CD4-positive, alpha-beta T cell treated with Interleukin-1 beta for 1 hour (primary cell): ENCODE data around the gene PLEKHM1.
"Not testable (repeated sequence)": the region's sequence is repeated elsewhere in the genome, so short reads cannot be mapped to it uniquely, and the experiment has no call there.

Source experiments
- DNase-seq, 2 donors: peaks; one replicate each; pipeline ENCODE4 v3.0.0-alpha.2; 2020 to 2022

PLEKHM1 gene

DNA sequence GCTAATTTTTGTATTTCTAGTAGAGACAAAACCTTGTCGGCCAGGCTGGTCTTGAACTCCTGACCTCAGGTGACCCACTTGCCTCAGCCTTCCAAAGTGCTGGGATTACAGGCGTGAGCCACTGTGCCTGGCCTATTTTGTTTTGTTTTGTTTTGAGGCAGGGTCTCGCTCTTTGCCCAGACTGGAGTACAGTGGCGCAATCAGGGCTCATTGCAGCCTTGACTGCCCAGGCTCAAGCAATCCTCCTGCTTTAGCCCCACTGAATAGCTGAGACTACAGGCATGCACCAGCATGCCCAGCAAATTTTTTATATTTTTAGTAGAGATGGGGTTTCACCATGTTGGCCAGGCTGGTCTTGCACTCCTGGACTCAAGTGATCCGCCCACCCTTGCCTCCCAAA lies 30.1 kb downstream of the PLEKHM1 start:
- not testable (repeated sequence) for DNase-seq

DNA sequence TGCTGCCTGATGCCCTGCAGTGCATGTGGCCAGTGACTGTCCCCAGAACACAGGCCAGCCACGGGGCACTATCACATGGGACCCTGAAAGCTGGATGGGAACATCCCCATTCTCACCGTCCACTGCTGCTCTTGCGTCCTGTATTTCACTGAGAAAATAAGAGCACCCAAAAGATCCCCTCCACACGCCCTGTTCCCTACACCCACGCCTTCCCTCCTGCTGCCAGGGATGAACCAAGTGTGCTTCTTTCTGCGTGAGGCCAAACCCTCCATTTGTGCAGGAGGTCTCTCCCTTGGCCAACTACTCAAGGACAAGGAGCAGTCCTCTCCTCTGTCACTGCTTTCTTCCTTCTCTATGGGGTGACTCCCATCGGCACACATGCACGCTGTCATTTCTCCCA lies 36.2 kb downstream of the PLEKHM1 start:
- DNase-seq, result not testable (repeated sequence)

DNA sequence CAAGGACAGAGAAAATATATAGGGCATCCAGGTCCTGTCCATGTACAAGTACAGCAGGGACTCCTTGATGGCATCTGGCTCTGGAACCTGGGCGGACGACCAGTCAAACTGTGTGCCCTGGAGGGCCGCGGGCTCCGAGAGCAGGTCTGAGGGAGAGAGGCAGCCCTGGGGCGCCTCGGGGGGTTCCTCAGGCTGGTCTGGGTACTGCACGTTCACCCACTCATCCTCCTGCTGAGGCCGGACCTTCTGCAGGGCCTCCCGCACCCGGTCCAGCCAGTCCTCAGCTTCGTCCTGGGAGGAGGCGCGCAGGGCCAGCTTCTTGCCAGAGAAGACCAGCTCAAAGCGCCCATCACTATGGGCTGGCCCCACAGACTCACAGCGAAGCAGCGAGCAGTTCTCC lies 36.8 kb downstream of the PLEKHM1 start:
- not testable (repeated sequence) for DNase-seq

DNA sequence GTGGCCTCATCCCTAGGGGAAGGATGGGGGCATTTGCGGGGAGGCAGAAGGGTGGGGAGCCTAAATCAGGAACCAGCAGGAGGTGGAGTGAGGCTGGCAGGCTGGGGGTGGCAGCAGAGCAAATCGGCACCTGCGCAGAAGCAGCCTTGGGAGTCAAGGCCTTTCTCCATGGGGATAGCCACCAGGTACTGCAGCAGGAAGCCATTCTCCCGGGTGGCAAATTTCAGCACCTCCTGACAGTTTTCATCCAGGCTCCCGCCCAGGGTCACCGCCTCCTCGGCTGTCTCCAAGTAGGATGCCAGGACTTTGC lies 37.3 kb downstream of the PLEKHM1 start:
- not testable (repeated sequence) for DNase-seq

DNA sequence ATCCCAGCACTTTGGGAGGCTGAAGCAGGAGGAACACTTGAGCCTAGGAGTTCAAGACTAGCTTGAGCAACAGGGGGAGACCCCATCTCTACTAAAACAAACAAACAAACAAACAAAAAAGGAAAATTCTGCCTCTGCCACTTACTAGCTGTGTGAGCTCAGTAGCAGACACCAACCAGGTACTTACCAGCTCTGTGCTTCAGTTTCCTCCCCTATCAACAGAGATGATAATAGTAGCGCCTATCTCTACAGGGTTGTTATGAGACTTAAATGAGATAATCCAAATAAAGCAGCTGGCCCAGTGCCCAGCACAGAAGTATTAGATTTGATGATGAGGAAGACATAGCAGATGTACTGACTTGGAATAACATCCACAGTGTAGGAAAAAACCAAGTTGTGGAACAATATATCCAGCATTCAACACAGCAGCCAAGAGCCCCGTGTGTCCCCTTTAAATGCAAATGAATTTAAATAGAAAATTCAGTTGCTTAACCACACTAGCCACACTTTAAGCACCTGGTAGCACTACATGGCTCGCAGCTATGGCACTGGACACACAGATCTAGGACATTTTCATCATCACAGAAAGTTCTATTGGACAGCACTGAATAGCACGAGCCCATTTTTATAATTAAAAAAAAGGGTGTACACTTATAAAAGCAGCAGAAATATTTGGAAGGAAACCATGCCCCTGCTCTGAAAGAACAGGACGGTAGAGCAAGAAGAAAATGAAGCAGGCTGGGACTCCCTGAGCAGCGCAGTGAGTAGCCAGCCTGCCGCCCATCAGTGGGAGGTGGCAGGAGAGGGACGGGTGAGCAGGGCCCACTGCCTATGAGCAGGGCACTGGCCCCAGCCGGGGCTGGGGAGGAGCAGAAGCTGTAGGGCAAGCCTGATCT lies 37.9 kb downstream of the PLEKHM1 start:
- not testable (repeated sequence) for DNase-seq

DNA sequence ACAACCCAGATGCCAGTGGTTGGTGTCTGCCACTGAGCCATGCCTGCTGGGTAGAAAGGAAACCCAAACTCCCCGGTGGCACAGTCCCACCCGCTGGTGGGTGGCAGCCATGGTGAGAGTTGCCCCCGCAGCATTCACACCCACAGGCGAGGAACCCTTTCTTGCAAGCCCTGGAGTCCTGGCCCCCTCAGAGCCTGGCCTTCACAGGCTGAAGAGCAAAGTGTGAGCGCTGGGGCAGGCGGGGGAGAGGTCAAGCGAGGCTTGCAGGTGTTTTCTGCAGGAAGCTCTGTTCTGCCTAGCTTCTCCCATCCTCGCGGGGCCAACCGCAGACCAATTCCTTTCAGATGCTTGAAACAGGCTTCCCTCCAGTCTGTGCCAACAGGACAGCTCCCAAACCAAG lies 38.9 kb downstream of the PLEKHM1 start:
- DNase-seq, result not testable (repeated sequence)

DNA sequence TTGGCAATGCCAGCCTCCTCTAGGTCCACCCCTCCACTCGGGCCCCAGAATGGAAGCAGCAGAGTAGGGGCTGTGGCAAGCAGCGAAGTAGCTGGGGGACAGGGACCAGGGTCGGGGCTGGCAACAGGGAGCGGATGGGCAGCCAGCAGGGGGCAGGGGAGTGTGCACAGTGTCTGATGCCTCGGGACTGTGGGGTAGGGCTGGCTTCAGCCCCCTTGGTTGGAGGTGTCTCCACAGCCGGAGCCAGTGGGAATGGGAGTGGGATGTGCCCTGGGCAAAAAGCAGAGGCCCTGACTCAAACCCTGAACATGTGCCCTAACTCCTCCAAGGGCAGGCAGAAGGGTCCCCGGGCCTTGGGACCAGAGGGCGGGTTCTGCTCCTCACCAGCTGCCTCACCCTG lies 39.4 kb downstream of the PLEKHM1 start:
- DNase-seq, result no peak

DNA sequence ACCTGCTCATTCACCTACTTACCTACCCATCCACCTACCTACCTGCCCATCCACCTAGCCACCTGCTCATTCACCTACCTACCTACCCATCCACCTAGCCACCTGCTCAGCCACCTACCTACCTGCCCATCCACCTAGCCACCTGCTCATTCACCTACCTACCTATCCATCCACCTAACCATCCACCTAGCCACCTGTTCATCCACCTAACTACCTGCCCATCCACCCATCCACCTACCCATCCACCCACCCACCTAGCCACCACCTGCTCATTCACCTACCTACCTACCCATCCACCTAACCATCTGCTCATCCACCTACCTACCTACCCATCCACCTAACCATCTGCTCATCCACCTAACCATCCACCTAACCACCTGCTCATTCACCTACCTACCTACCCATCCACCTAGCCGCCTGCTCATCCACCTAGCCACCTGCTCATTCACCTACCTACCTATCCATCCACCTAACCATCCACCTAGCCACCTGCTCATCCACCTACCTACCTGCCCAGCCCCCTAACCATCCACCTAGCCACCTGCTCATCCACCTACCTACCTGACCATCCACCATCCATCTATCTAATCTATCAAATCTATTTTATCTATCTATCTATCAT lies 40.7 kb downstream of the PLEKHM1 start:
- not testable (repeated sequence) for DNase-seq

DNA sequence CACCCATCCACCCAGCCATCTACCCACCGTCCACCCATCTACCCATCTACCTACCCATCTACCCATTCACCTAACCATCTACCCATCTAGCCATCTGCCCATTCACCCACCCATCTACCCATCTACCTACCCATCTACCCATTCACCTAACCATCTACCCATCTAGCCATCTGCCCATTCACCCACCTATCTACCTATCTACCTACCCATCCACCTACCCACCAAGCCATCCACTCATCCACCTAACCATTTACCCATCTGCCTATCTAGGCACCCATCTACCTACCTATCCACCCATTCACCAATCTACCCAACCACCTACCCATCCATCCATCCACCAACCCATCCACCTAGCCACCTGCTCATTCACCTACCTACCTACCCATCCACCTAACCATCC lies 41.3 kb downstream of the PLEKHM1 start:
- DNase-seq, result not testable (repeated sequence)

DNA sequence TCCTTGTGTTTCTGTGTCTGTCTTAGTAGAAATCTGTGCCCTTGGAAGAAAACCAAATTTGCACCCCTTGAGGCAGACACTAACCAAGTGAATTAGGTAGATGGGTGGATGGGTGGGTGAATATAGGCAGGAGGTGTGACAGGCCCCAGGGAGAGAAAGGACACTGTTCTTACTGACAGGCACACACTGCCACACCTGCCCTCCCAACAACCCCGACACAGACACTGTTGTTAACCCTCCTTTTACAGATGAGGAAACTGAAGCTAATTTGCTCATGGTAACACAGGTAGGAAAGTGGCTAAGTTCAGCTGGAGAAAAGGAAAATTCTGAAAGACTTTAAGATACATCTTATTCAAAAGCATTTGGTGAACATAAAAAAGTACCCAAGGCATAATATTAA lies 42.0 kb downstream of the PLEKHM1 start:
- DNase-seq, result not testable (repeated sequence)

DNA sequence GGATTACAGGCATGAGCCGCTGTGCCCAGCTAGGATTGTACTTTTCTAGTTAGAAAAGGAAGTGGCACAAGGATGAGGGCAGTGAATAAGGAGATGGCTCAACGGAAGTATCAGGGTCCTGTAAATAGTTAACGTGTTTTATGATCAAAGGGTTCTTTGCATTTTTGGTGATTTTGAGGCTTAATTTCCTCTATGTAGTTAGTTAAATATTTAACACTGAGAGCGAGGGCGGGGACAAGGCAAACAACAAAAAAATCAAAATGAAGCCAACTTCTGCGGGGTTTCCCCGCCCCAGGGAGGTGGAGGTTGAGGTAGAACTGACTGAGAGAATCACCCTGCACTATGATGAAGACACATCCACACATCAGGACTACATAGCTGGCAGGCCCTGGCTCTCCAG lies 42.5 kb downstream of the PLEKHM1 start:
- not testable (repeated sequence) for DNase-seq

DNA sequence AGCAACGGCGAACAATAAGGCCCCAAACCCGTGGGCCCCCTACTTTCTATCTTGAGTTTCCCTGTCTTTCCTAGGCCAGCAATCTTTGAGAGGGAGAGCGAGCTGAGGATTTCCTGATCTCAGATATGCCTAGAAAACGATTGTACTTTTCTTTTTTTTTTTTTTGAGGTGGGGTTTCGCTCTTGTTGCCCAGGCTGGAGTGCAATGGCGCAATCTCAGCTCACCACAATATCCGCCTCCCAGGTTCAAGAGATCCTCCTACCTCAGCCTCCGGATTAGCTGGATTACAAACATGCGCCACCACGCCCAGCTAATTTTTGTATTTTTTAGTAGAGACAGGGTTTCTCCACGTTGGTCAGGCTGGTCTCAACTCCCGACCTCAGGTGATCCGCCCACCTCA lies 42.9 kb downstream of the PLEKHM1 start:
- DNase-seq, result not testable (repeated sequence)

DNA sequence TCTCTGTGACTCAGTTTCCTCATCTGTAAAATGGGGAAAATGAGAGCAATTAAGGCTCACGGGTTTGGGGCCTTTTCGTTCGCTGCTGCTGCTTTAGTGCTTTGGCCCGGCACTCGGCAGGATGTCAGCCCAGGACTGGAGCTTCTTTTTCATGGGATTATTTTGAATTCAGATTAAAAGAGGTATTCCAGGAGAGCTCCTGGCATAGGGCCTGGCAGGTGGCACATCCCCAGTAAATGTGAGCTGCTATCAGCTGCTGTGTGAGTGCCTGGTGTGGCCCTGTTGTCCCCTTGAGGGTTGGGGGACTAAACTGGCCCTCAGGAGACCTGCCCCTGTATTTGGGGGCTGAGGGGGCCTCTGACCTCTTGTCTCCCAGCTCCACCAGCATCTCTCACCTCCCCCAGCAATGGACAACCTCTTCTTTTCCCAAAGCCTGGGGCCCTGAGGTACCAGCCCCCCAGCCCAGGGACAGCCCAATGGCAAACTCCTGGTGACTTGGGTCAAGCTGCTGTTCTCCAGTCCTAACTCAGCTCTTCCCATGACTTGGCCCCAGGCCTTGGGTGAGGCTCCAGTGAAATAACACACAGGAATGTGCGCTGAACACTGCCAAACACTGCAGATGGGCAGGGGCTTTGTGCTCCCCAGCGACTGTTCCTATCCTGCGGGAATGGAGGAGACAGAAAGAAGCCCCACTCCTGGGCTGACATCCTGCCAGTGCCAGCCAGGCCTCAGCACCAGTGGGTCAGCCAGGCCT lies 43.5 kb downstream of the PLEKHM1 start:
- DNase-seq, result not testable (repeated sequence)

DNA sequence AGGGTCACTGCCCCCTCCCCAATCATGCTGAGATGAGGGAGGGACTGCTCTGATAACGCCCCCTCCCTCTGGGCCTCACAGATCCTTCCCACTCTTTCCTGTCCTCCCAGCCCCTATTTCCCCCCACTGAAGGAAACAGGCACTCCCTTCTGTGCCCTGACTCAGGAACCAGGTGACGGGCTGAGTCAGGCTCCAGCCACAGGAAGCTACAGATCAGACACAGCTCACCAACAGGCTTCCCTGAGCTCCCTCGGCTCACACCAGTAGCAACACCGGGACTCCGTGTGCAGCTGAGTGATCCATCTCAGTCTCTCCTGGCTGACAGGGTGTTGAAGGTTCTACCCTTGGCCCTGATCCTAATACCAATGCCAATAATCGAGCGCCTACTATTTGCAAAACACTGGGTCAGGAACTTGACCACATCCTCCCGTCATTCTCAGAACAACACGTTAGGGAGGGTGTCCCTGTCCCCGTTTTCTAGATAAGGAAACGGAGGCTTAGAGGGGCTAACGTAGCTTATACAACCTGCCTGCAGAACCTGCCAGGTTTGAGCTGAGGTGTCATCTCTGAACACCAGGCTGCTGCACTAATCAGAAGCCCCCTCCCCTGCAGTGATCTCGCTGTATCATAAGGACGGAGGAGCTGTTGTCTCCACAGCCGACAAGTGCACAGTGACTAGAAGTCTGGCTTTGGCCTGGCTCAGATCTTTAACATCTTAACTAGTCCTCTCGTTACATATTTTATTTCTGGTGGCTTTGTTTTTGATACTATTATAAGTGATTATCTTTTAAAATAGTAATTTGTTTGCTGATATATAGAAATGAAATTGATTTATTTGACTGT lies 44.4 kb downstream of the PLEKHM1 start:
- DNase-seq, result peak in 1 of 2 donors; percentile 34

DNA sequence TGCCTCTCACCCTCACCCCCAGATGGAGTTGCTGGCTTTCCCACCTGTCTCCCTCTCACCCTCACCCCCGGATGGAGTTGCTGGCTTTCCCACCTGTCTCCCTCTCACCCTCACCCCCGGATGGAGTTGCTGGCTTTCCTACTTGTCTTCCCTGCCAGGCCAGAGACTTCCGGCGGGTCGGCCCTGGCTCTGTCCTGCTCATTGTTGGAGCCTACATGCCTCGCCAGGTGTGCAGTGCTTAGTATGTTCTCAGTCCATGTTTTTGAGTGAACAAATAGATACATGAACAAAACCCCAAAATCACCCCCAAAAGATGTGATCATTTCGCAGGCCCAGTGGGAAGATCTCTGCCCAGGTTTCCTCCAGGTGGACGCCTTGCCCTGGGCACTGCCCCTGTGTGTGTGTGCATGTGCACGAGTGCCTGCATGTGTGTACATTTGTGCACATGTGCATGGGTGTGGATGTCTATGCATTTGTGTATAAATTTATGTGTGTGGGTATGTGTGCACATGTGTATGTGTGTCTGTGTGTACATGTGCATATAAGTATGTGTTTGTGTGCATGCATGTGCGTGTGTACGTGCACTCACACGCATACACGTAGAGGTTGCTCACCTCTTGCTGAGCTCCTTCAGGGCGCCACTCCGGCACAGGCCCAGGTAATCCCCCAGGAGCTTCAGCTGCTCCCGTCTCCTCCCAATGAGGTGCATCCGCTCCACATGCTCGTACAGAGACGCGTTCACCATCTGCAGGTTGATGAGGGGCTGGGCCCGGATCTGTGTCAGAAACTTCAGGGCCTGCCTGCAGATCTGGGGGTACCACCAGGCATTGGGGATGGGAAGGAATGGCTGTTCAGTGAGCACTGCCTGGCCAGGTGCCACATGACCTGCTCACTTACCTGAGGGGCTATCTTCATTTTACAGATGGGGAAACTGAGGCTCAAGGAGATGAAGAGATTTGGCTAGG lies 45.4 kb downstream of the PLEKHM1 start:
- DNase-seq, result not testable (repeated sequence)

DNA sequence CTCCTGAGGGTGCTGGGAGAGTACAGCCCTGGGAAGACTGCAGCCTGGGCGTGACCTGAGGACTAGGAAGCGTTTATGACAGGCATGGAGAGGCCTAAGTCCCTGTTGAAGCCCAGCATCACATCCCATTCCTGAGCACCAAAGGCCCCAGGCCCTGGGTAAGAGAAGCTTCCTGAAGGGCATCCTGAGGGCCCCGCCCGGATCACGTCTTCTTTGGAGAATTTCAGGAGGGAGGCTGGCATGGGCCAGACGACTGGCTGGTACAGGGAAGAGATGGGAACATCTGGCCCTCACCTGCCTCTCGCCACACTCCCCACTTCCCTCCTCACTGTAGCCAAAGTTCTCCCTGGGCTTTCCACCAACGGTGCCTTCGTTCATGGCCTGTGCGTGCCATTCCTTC lies 46.2 kb downstream of the PLEKHM1 start:
- DNase-seq, result not testable (repeated sequence)

DNA sequence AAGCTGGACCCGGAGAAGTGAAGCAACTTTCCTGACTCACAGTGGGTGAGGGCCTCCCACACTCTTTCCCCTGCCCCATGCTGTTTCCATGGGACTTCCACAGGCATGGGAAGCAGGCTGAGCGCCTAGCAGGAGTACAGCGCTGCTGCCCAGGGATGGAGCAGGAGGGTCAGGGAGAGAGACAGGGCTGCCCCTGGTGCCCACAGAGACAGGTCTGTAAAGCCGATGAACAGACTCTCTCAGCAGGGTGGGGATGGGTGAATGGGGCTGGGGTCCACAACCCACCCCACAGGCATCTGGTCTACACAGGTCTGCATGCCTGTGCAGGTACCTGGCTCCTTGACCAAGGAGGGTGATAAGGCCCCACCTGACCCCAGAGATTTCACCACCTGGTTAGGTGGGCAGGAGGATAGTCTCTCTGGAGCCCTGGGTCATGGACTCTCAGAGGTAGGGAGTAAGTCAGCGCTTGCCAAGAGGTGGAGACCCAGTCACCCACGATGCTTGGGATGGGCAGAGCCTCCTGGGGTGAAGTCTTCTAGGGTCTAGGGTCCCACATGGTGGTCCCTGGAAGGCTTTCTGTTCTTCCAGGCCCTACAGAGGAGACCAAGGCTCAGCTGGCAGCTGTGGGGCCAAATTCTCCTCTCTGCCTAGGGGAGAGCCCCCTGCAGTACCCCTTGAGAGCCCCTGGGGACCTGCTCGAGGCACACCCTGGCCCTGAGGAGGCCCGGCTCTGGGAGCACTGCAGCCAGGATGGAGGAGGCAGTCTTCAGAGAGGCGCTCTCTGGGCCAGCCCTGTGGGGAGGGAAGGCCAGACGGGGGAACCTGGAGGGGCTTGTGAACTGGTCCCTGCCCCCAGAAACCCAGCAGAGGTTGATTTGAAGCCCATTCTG lies 46.9 kb downstream of the PLEKHM1 start:
- DNase-seq, result not testable (repeated sequence)

DNA sequence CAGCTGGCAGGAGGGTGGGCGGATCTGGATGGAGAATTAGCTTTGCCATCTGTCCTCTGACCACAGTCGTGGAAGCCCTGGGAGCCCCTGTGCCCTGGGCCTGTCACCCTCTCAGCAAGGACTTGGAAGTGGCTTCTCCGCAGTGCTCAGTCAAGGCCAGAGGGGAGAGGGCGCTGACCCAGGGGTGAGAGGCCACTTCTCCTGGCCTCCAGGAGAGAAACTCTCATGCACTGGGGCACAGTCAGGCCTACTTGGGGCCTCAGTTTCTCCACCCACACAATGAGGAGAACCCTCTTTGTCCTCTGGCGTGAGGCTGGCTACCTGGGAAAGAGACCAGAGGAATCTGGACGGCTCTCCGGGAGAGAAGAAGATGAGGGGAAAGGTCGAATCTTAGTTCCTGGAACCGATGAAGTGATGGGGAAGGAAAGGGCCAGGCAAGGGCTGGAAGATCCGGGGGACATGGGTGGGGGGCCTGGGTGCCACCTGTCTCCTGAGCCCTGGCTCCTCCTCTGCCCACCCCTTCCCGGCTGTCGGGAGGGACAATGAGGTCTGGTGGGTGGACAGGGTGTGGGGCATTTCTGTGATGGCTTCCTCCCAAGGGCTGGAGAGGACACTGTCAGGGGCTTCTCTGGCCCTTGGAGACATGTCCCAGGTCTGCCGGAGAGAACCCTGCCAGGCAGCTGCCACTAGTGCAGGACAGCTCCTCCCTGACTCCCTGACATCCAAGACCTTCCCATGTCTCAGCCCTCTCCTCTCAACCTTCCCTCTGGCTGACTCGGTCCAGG lies 48.8 kb downstream of the PLEKHM1 start:
- no peak for DNase-seq

DNA sequence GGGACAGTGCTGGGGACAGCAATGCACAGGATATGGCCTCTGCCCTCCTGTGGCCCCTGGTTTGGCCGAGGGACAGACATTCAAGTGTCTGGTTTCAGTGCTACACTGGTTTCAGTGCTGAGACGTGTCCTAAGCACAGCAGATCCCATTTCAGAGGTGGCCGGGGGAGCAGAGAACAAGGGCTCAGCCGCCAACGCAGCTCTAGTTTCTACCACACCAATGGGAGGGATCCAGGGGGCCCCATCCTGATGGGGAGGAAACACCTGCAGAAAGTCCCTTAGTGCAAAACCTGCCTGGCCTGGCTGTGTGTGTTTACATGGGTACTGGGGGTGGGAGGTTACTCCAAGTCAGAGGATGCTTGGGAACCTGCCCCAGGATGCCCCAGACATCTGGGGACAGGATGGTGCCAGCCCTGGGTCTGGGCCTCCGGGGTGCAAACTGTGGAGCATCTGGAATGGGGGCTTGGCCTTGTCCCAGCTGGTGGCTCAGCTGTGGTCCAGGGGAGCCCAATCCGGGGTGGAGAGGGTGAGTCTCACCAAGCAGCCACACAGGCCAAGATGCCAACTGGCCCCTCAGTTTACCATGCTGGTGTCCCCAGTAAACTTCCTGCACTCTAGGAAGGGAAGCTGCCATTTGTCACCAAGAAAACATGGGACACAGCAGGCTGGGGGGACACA lies 49.5 kb downstream of the PLEKHM1 start:
- not testable (repeated sequence) for DNase-seq
